Endothelial cell of umbilical vein (primary cell): ENCODE measurements around the gene LEMD1. TPM values are rescaled to one million over a fixed set of nuclear protein-coding genes. Genes with fewer than 3 reads are reported as not detected.

Experiments
- BruUV-seq: library from RNA; stranded (reverse); fragments of 400-500 nt; replicated peaks from 2 replicates; lab custom pipeline; 2021; lab: Mats Ljungman, UMichigan
- CTCF ChIA-PET: fragments of 300-600, 350-600 bp; sonication (Branson Sonifier 250); formaldehyde crosslinking; loops from one replicate; lab custom pipeline; 2021; ENCODE audit warnings: antibody characterized with exemption, inconsistent platforms; lab: Charles Lee
- POLR2A ChIA-PET: fragments of 300-600, 350-600 bp; sonication (Branson Sonifier 250); formaldehyde crosslinking; loops from one replicate; lab custom pipeline; 2021; ENCODE audit warnings: antibody characterized with exemption, inconsistent platforms; lab: Charles Lee
- DNase-seq: peaks from one replicate; pipeline ENCODE4 v3.0.0-alpha.2; 2011; ENCODE audit warnings: low read depth, low spot score
- FAIRE-seq: peaks from 2 replicates; lab custom pipeline; 2011; peaks lifted over from hg19 to GRCh38; lab: Jason Lieb, UNC
- H2AFZ ChIP-seq: 2 replicates; pipeline ENCODE4 v1.6.0; 2012; ENCODE audit warnings: low read depth, low read length, control low read depth, inconsistent platforms
- H3K27ac ChIP-seq: 2 replicates; pipeline ENCODE4 v1.5.1; 2011; ENCODE audit warnings: low read depth, mild to moderate bottlenecking, control low read depth, low read length, moderate library complexity; ENCODE audit not compliant: insufficient read depth
- H3K27me3 ChIP-seq, 2 experiments: 2 replicates each; pipeline versions ENCODE4 v1.6.0 to v1.6.1; 2011; ENCODE audit warnings: low read length in 2 of 2, mixed read lengths in 1 of 2; ENCODE audit not compliant: control insufficient read depth in 2 of 2, insufficient read depth in 2 of 2
- H3K36me3 ChIP-seq, 2 experiments: 2 replicates in 1 of 2; 3 replicates in 1 of 2; pipeline ENCODE4 v1.5.1; 2011; ENCODE audit warnings: low read length in 2 of 2, mild to moderate bottlenecking in 1 of 2, moderate library complexity in 1 of 2; ENCODE audit not compliant: control insufficient read depth in 2 of 2, insufficient read depth in 2 of 2; ENCODE audit errors: extremely low read depth in 1 of 2
- H3K4me1 ChIP-seq: 3 replicates; pipeline ENCODE4 v1.5.1; 2011; ENCODE audit warnings: mild to moderate bottlenecking, low read length; ENCODE audit not compliant: control insufficient read depth, insufficient read depth; ENCODE audit errors: extremely low read depth
- H3K4me2 ChIP-seq: 2 replicates; pipeline ENCODE4 v1.6.1; 2011; ENCODE audit warnings: low read length, control low read depth, mixed read lengths; ENCODE audit not compliant: insufficient read depth
- H3K4me3 ChIP-seq, 3 experiments: fragments of 200-600 bp in 1 of 3; sonication (generic), shearing (Covaris generic) in 1 of 3; replicated peaks in 1 of 3; 2 replicates each; pipeline ENCODE4 v1.5.1; 2011 to 2016; ENCODE audit warnings: control low read depth in 3 of 3, low read length in 3 of 3, mild to moderate bottlenecking in 2 of 3, inconsistent platforms in 1 of 3, low read depth in 1 of 3, moderate library complexity in 1 of 3; ENCODE audit not compliant: insufficient read depth in 1 of 3
- H3K79me2 ChIP-seq: 2 replicates; pipeline ENCODE4 v1.6.0; 2012; ENCODE audit warnings: low read length, inconsistent platforms; ENCODE audit not compliant: control insufficient read depth, insufficient read depth
- H3K9ac ChIP-seq: replicated peaks from 2 replicates; pipeline ENCODE3; 2011; ENCODE audit warnings: low read length, control low read depth; ENCODE audit not compliant: insufficient read depth; ENCODE audit errors: extremely low read depth
- H3K9me1 ChIP-seq: replicated peaks from 3 replicates; pipeline ENCODE4 v1.6.0; 2011; ENCODE audit warnings: mild to moderate bottlenecking, low read length; ENCODE audit not compliant: control insufficient read depth, insufficient read depth; ENCODE audit errors: extremely low read depth
- H3K9me3 ChIP-seq: replicated peaks from 2 replicates; pipeline ENCODE4 v1.5.1; 2012; ENCODE audit warnings: low read length, inconsistent platforms; ENCODE audit not compliant: control insufficient read depth, insufficient read depth
- H4K20me1 ChIP-seq: replicated peaks from 2 replicates; pipeline ENCODE3; 2011; ENCODE audit warnings: mild to moderate bottlenecking, low read length; ENCODE audit not compliant: control insufficient read depth, insufficient read depth; ENCODE audit errors: extremely low read depth
- EZH2 ChIP-seq: IDR thresholded peaks from 2 replicates; pipeline ENCODE4 v1.6.1; 2012; ENCODE audit warnings: borderline replicate concordance, low read depth, mild to moderate bottlenecking, moderate library complexity, low read length, inconsistent platforms; ENCODE audit not compliant: severe bottlenecking
- FOS ChIP-seq: IDR thresholded peaks from 2 replicates; pipeline ENCODE4 v1.6.1; 2011; ENCODE audit warnings: mild to moderate bottlenecking, low read length, moderate library complexity, borderline replicate concordance; ENCODE audit not compliant: insufficient read depth
- GATA2 ChIP-seq: IDR thresholded peaks from 2 replicates; pipeline ENCODE4 v1.7.0; 2011; ENCODE audit warnings: low read depth, mild to moderate bottlenecking, moderate library complexity, mixed read lengths, low read length; ENCODE audit not compliant: insufficient read length, insufficient read depth
- JUN ChIP-seq: IDR thresholded peaks from 2 replicates; pipeline ENCODE4 v1.6.1; 2011; ENCODE audit warnings: borderline replicate concordance, low read depth; ENCODE audit not compliant: insufficient read length, insufficient read depth
- MYC ChIP-seq: IDR thresholded peaks from one replicate; pipeline ENCODE4 v1.6.1; 2011; ENCODE audit warnings: mild to moderate bottlenecking, low read depth, low read length
- POLR2A ChIP-seq: IDR thresholded peaks from 2 replicates; pipeline ENCODE4 v1.6.1; 2012; ENCODE audit warnings: low read depth, mild to moderate bottlenecking, control low read depth, low read length
- POLR2AphosphoS5 ChIP-seq: IDR thresholded peaks from 2 replicates; pipeline ENCODE4 v1.6.1; 2012; ENCODE audit warnings: low read depth, mild to moderate bottlenecking, control low read depth, low read length, moderate library complexity; ENCODE audit not compliant: insufficient read depth
- dilution Hi-C: fragments of 300-500 bp; cut with MboI; formaldehyde crosslinking; loops from one replicate; pipeline ENCODE4 v1.15.0; 2019; ENCODE audit warnings: low sequenced_read_pairs; ENCODE audit not compliant: extremely low pct_ligation_motif_present
- intact Hi-C: fragments of 100-400 bp; cut with micrococcal nuclease; formaldehyde crosslinking; loops from one replicate; pipeline ENCODE4 v1.10.0; 2022
- polyA plus RNA-seq, 4 experiments: library from polyadenylated mRNA; depleted of rRNA in 3 of 4; stranded (reverse) in 3 of 4; unstranded in 1 of 4; fragments of >200 nt; gene quantifications; 2 replicates each; pipeline versions ENCODE4 v1.2.1 to v1.2.3, GENCODE V29; 2011 to 2012; ENCODE audit warnings: missing spikeins in 1 of 4
- total RNA-seq: library from RNA; stranded (reverse); gene quantifications from 2 replicates; pipeline ENCODE4 v1.2.3, GENCODE V29; 2021
- TF ChIP-seq, protein P1 (sequence below), 2 donors: IDR thresholded peaks; 1 replicate in 1 of 2; 2 replicates in 1 of 2; pipeline ENCODE4 v1.5.1; 2011; ENCODE audit warnings: low read length in 2 of 2, mild to moderate bottlenecking in 2 of 2, moderate library complexity in 2 of 2, control low read depth in 1 of 2, inconsistent platforms in 1 of 2, low read depth in 1 of 2; ENCODE audit not compliant: insufficient read depth in 1 of 2; ENCODE audit errors: extremely low read depth in 1 of 2
- TF ChIP-seq, protein P2 (sequence below): IDR thresholded peaks from 2 replicates; pipeline ENCODE4 v1.6.1; 2011; ENCODE audit not compliant: insufficient read depth, insufficient read length

The LEMD1 gene
- total and polyA plus RNA-seq, 2 donors (not counting 3 experiments of a cell fraction or from before 2014, with no cell fraction given) = not detected

DNA sequence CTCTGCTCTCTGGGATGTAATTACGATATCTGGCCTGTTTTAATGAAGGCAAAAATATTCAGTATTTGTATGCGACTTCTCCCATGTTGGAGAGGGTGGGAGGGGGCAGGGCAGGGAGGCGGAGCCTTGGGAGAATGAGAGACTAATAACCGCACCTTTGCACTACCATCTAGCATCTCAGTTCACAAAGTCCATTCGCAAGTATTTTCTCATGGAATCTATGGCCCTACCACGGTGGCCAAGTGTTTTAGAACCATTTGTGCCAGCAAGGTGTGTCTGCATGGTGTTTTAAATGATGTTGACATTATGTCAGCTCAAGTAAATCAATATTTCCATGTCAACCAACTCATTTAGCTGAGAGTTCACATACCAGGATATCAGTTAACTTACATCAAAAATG, 48.3 kb upstream of the LEMD1 start:
- Histone ChIP-seq H3K36me3 (no peaks in the 10 kb centered on the region), H3K79me2 (no peaks in the 10 kb centered on the region), H3K4me1 (no peaks in the 10 kb centered on the region), H3K27me3 (peaks cover 5 to 9% of the 10 kb centered on the region in 2 experiments), H3K9me3 (no peaks in the 10 kb centered on the region), H3K9ac (no peak overlapping the region), H4K20me1 (no peaks in the 10 kb centered on the region), H3K9me1 (no peaks in the 10 kb centered on the region), H3K4me2 (no peak overlapping the region), H3K27ac (no peak overlapping the region), H2AFZ (no peak overlapping the region), H3K4me3 (no peak overlapping the region)
- no TSS peak for BruUV-seq
- FAIRE-seq (peak; percentile 48), DNase-seq (no peak)
- CTCF ChIA-PET = interaction anchor here (0.5 to 1.5 kb wide), 3 partner anchors 15 to 149 kb away, joined by 3 to 4 read pairs (median 3); no protein-coding TSS in a partner anchor
- POLR2A ChIA-PET = no interaction called here
- TF ChIP-seq MYC (no peak), FOS (no peak), EZH2 (no peak), POLR2AphosphoS5 (no peak), GATA2 (no peak), POLR2A (no peak), JUN (no peak)
- TF ChIP-seq, protein P1, sequence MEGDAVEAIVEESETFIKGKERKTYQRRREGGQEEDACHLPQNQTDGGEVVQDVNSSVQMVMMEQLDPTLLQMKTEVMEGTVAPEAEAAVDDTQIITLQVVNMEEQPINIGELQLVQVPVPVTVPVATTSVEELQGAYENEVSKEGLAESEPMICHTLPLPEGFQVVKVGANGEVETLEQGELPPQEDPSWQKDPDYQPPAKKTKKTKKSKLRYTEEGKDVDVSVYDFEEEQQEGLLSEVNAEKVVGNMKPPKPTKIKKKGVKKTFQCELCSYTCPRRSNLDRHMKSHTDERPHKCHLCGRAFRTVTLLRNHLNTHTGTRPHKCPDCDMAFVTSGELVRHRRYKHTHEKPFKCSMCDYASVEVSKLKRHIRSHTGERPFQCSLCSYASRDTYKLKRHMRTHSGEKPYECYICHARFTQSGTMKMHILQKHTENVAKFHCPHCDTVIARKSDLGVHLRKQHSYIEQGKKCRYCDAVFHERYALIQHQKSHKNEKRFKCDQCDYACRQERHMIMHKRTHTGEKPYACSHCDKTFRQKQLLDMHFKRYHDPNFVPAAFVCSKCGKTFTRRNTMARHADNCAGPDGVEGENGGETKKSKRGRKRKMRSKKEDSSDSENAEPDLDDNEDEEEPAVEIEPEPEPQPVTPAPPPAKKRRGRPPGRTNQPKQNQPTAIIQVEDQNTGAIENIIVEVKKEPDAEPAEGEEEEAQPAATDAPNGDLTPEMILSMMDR (IDR thresholded peaks at IDR 0.05; ENCODE audit: extremely low read depth in 1 of 2, insufficient read depth in 1 of 2, low read depth in 1 of 2, low read length in 2 of 2) = no peak
- TF ChIP-seq, protein P2, sequence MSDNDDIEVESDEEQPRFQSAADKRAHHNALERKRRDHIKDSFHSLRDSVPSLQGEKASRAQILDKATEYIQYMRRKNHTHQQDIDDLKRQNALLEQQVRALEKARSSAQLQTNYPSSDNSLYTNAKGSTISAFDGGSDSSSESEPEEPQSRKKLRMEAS = no peak
- dilution Hi-C loops = no loop called here
- intact Hi-C loops = no loop called here
